Measurements from ENCODE around the gene PUS7.
"Not testable (repeated sequence)": the region's sequence is repeated elsewhere in the genome, so short reads cannot be mapped to it uniquely, and the experiment has no call there.

PUS7 gene

DNA sequence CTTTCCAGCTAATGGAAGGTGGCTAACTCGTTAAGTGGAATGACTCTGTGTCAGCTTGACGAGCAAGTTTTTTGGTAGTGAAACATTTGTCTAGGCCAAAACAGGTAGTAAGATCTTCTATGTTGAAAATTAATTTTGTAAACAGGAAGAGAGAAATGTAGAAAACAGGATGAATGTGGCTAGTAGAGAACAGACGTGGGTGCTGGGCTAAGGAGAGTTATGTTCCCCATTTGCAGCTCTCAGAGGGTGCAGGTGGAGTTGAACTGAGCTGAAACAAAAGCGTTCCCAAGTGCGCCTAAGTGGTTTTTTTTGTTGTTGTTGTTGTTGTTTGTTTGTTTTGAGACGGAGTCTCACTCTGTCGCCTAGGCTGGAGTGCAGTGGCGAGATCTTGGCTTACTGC lies 73.9 kb downstream of the PUS7 start:
- Mint-ChIP-seq H3K36me3 (no peaks in the 10 kb centered on the region), H3K4me3 (peak overlapping the region; percentile 56), H3K27ac (peak overlapping the region; percentile 87), H3K4me1 (peaks cover 44% of the 10 kb centered on the region), H3K27me3 (no peaks in the 10 kb centered on the region), H3K9me3 (no peaks in the 10 kb centered on the region)
- peak in 1 of 2 donors; percentile 42 for DNase-seq (ENCODE audit: low spot score in 2 of 2)
- ATAC-seq (ENCODE audit: low read depth): peak; percentile 91

- Mint-ChIP-seq H3K36me3 (no peaks in the 10 kb centered on the region), H3K27me3 (no peaks in the 10 kb centered on the region)
- peak; percentile 28 for ATAC-seq (ENCODE audit: low read depth)
Measured at GRCh38 chr7:105444342-105444987, 77.6 kb downstream of the PUS7 start.

GRCh38 chr7:105442214-105442613 lies 79.9 kb downstream of the PUS7 start:
- not testable (repeated sequence) for H3K36me3 Mint-ChIP-seq; ATAC-seq (ENCODE audit: low read depth); H3K9me3 Mint-ChIP-seq; H3K27ac Mint-ChIP-seq; H3K4me3 Mint-ChIP-seq; H3K27me3 Mint-ChIP-seq; DNase-seq (ENCODE audit: low spot score in 2 of 2)
- H3K4me1 Mint-ChIP-seq: peaks cover 26% of the 10 kb centered on the region

More at GRCh38 chr7:105444342-105444987, 77.6 kb downstream of the PUS7 start:
- no peak for DNase-seq (ENCODE audit: low spot score in 2 of 2)
- peak overlapping the region; percentile 1 for H3K4me3 Mint-ChIP-seq
- H3K27ac Mint-ChIP-seq: peak overlapping the region; percentile 46
- H3K9me3 Mint-ChIP-seq: no peaks in the 10 kb centered on the region
- peaks cover 33% of the 10 kb centered on the region for H3K4me1 Mint-ChIP-seq

GRCh38 chr7:105439174-105439893 lies 82.7 kb downstream of the PUS7 start:
- no peak overlapping the region for H3K27ac Mint-ChIP-seq
- H3K4me1 Mint-ChIP-seq: peaks cover 13% of the 10 kb centered on the region
- peaks cover 4% of the 10 kb centered on the region for H3K36me3 Mint-ChIP-seq
- DNase-seq (ENCODE audit: low spot score in 2 of 2): no peak
- H3K4me3 Mint-ChIP-seq: no peak overlapping the region
- ATAC-seq (ENCODE audit: low read depth): no peak
- H3K27me3 Mint-ChIP-seq: no peaks in the 10 kb centered on the region
- peaks cover 4% of the 10 kb centered on the region for H3K9me3 Mint-ChIP-seq

DNA sequence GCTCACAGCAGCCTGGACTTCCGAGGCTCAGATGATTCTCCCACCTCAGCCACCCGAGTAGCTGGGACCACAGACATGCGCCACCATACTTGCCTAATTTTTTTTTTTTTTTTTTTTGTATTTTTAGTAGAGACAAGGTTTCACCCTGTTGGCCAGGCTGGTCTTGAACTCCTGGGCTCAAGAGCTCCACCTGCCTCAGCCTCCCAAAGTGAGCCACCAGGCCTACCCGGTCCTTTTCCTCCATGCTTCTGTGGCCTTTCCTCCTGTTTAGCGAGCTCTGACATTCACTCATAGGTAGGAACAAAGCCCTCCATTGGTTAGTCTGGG lies 83.3 kb downstream of the PUS7 start:
- Mint-ChIP-seq H3K27me3 (no peaks in the 10 kb centered on the region), H3K27ac (no peak overlapping the region), H3K36me3 (peaks cover 4% of the 10 kb centered on the region), H3K4me3 (no peak overlapping the region), H3K9me3 (peaks cover 4% of the 10 kb centered on the region), H3K4me1 (peaks cover 12% of the 10 kb centered on the region)
- no peak for ATAC-seq (ENCODE audit: low read depth)
- DNase-seq (ENCODE audit: low spot score in 2 of 2): no peak

DNA sequence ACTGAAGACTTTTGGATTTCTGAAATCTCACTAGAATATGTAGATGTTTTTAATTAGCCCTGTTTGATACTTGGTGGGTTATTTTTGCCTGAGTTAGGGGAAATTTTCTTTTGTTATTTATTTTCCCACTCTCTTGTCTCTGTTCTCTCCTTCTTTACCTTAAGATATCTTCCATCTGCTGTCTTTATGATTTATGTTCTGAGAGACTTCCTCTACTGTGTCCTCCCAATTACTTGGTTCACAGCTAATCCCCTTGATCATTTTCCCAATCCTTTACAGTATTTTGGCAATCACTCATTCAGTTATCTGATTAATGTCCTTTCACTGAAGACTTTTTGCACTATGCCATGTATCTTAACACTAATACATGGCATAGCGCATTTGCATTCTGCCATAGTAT lies 83.8 kb downstream of the PUS7 start:
- H3K4me1 Mint-ChIP-seq: peaks cover 12% of the 10 kb centered on the region
- H3K27ac Mint-ChIP-seq: peak overlapping the region; percentile 11
- peaks cover 4% of the 10 kb centered on the region for H3K9me3 Mint-ChIP-seq
- H3K4me3 Mint-ChIP-seq: no peak overlapping the region
- DNase-seq (ENCODE audit: low spot score in 2 of 2) (no peak), ATAC-seq (ENCODE audit: low read depth) (no peak)
- H3K27me3 Mint-ChIP-seq: no peaks in the 10 kb centered on the region
- H3K36me3 Mint-ChIP-seq: peaks cover 4% of the 10 kb centered on the region

- H3K9me3 Mint-ChIP-seq; H3K27me3 Mint-ChIP-seq; H3K36me3 Mint-ChIP-seq; DNase-seq (ENCODE audit: low spot score in 2 of 2); ATAC-seq (ENCODE audit: low read depth); H3K4me3 Mint-ChIP-seq; H3K27ac Mint-ChIP-seq: not testable (repeated sequence)
- peaks cover 12% of the 10 kb centered on the region for H3K4me1 Mint-ChIP-seq
Measured at GRCh38 chr7:105437356-105437755, 84.7 kb downstream of the PUS7 start.

GRCh38 chr7:105429746-105430612 lies 92.1 kb downstream of the PUS7 start:
- H3K27me3 Mint-ChIP-seq: no peaks in the 10 kb centered on the region
- H3K4me3 Mint-ChIP-seq: no peak overlapping the region
- peak overlapping the region; percentile 0 for H3K27ac Mint-ChIP-seq
- H3K36me3 Mint-ChIP-seq: no peaks in the 10 kb centered on the region
- DNase-seq (ENCODE audit: low spot score in 2 of 2) (peak; percentile 23 to 48), ATAC-seq (ENCODE audit: low read depth) (peak; percentile 82)
- H3K4me1 Mint-ChIP-seq: peaks cover 3% of the 10 kb centered on the region
- peaks cover 2% of the 10 kb centered on the region for H3K9me3 Mint-ChIP-seq

GRCh38 chr7:105426606-105427146 lies 95.4 kb downstream of the PUS7 start:
- Mint-ChIP-seq H3K36me3 (no peaks in the 10 kb centered on the region), H3K4me1 (peaks cover 3% of the 10 kb centered on the region), H3K27ac (no peak overlapping the region), H3K9me3 (peaks cover 2% of the 10 kb centered on the region), H3K27me3 (no peaks in the 10 kb centered on the region), H3K4me3 (no peak overlapping the region)
- ATAC-seq (ENCODE audit: low read depth): no peak
- no peak for DNase-seq (ENCODE audit: low spot score in 2 of 2)

DNA sequence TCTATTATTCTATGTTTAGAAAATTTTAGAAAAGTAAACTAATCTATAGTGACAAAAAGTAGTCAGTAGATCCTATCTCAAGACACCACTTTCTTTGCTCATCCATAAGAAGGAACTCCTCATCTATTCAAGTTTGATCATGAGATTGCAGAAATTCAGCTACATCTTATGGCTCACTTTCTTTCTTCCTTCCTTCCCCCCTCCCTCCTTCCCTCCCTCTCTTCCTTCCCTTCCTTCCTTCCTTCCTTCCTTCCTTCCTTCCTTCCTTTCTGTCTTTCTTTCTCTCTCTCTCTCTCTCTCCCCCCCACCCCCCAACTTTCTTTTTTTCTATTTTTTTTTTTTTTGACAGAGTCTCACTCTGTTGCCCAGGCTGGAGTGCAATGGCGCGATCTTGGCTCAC lies 98.1 kb downstream of the PUS7 start:
- H3K4me3 Mint-ChIP-seq: no peak overlapping the region
- no peak for ATAC-seq (ENCODE audit: low read depth)
- peaks cover 2% of the 10 kb centered on the region for H3K9me3 Mint-ChIP-seq
- H3K27ac Mint-ChIP-seq: no peak overlapping the region
- no peak for DNase-seq (ENCODE audit: low spot score in 2 of 2)
- no peaks in the 10 kb centered on the region for H3K36me3 Mint-ChIP-seq
- no peaks in the 10 kb centered on the region for H3K27me3 Mint-ChIP-seq
- H3K4me1 Mint-ChIP-seq: peaks cover 4% of the 10 kb centered on the region

DNA sequence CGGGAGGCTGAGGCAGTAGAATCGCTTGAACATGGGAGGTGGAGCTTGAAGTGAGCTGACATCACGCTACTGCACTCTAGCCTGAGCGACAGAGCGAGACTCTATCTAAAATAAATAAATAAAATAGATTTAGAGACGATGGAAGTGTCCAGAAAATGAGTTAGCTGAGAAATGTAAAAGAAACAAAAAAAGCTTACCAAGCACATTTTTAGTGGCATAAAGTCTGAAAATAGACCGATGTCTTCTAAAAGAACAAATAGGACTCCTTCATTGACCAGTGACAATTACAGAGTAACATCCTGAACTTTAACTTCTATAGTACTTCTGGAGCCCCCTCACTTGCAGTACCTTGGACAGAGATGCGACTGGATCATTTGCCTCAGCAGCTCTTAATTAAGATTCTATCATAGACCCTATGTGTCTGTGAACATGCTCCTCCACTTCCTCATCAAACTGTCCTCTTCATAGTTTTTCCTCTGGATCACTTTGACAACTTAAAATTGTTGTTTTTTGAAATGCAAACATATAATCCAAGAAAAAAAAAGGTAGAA lies 108.1 kb downstream of the PUS7 start:
- Mint-ChIP-seq H3K27ac (no peak overlapping the region), H3K9me3 (no peaks in the 10 kb centered on the region), H3K36me3 (no peaks in the 10 kb centered on the region), H3K4me1 (peaks cover 4% of the 10 kb centered on the region), H3K27me3 (no peaks in the 10 kb centered on the region), H3K4me3 (no peak overlapping the region)
- ATAC-seq (ENCODE audit: low read depth) (no peak), DNase-seq (ENCODE audit: low spot score in 2 of 2) (no peak)

- not testable (repeated sequence) for H3K9me3 Mint-ChIP-seq; H3K4me1 Mint-ChIP-seq; ATAC-seq (ENCODE audit: low read depth); H3K4me3 Mint-ChIP-seq; DNase-seq (ENCODE audit: low spot score in 2 of 2); H3K27ac Mint-ChIP-seq; H3K27me3 Mint-ChIP-seq; H3K36me3 Mint-ChIP-seq
Measured at GRCh38 chr7:105410774-105411173, 111.3 kb downstream of the PUS7 start.

GRCh38 chr7:105409775-105410174 lies 112.3 kb downstream of the PUS7 start:
- not testable (repeated sequence) for ATAC-seq (ENCODE audit: low read depth); DNase-seq (ENCODE audit: low spot score in 2 of 2); H3K4me1 Mint-ChIP-seq; H3K27ac Mint-ChIP-seq; H3K36me3 Mint-ChIP-seq; H3K9me3 Mint-ChIP-seq; H3K4me3 Mint-ChIP-seq; H3K27me3 Mint-ChIP-seq
